Activated CD8-positive, alpha-beta memory T cell treated with anti-CD3 and anti-CD28 coated beads, Interleukin-2, amount 50 U/mL, for 1 hour (primary cell): ENCODE data around the gene FUBP3.

ENCODE experiments used
- DNase-seq: peaks from one replicate; pipeline ENCODE4 v3.0.0-alpha.2; 2020; ENCODE audit errors: extremely low read depth

Gene FUBP3, protein sequence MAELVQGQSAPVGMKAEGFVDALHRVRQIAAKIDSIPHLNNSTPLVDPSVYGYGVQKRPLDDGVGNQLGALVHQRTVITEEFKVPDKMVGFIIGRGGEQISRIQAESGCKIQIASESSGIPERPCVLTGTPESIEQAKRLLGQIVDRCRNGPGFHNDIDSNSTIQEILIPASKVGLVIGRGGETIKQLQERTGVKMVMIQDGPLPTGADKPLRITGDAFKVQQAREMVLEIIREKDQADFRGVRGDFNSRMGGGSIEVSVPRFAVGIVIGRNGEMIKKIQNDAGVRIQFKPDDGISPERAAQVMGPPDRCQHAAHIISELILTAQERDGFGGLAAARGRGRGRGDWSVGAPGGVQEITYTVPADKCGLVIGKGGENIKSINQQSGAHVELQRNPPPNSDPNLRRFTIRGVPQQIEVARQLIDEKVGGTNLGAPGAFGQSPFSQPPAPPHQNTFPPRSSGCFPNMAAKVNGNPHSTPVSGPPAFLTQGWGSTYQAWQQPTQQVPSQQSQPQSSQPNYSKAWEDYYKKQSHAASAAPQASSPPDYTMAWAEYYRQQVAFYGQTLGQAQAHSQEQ

DNA sequence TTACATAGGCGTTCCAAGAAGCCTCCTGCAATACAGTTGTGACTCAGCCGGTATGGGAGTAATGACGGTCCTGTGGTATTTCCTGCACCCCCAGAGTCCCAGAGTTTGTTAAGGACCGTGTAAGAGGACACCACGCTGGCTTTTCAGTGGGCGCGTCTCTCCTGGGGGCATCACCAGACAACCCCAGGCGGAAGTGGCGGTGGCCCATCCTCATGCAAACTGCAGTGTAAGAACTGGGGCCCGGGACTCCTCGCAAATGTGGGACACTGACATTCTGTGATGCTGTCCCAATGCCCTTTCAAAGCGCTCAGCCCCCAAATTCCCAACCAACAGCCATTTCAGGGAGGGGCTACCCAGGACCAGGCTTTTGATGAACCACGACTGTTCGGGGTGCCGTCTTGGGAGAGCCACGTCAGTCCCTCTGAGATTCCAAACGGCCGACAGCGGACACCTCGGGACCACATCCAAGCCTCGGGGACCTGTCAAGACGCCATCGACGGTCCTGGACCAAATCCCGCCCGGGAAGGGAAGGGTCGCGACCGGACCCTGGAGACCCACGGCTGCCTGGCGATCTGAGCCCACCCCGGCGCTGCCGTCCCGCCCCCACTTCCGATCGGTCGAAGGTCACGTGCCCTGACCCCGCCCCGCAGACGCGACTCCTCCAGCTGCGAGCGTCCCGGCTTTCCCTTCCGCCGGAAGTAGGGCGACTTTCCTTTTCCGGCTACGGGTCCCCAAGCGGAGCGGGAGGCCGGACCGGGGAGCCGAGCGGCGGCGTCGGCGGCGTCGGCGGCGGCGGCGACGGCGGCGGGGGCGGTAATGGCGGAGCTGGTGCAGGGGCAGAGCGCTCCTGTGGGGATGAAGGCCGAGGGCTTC lies at the start of gene FUBP3:
Gene FUBP3, plus strand, starts transcription at position 713 of the 873 bp plus-strand sequence. Its CDS starts 104 bp downstream, at position 817.
- peak; percentile 63 for DNase-seq

DNA sequence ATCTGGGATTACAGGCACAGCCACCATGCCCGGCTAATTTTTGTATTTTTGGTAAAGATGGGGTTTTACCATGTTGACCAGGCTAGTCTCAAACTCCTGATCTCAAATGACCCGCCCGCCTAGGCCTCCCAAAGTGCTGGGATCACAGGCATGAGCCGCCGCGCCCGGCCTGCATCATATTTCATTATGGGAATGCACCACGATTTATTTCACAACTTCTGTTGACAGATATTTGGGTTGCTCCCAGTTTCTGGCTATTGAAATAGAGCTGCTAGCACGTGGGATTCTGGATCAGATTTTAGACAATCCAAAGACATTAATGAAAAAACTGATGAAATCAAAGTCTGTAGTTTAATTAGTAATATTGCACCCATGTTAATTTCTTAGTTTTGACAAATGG lies 48.4 kb upstream of the FUBP3 start:
- DNase-seq, result no peak

DNA sequence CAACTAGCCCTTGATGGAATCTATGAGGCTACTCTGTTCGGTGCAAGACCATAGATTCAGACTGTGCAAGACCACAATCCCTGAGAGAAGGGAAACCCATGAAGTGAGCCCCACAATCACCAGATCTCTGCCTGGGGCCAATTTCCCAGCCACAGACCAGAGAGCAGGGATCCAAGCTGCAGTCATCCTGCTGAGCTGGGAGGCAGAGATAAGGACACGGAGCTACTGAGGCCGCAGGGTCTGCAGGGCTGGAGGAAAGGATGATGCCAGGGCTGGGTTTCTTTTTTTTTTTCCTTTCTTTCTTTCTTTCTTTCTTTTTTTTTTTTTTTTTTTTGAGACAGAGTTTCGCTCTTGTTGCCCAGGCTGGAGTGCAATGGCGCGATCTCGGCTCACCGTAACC lies 47.7 kb upstream of the FUBP3 start:
- DNase-seq, result no peak

DNA sequence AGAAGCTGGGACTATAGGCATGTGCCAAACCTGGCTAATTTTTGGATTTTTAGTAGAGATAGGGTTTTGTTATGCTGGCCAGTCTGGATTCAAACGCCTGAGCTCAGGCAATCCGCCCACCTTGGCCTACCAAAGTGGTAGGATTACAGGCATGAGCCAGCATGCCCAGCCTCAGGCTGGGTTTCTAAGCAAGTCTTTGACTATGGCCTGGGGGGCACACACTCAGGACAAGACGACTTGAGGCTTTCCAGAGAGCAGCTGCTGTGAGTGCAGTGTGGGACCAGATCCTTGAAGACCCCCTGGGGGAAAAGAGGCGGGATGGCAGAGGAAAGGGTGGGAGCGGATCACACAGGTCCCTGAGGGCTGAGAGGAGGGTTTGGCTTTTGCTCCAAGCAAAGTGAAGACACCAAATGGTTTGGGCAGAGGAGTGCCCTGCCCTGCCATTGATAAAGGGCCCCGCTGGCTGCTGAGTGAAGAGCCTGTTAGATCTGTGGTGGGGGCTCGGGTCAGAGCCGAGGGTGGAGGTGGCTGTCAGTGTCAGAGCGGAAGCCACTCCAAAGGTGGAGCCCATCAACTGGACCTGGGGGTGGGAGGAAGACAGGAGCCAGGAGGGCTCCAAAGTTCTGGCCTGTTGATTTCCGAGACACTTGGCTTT lies 46.8 kb upstream of the FUBP3 start:
- DNase-seq, result no peak

DNA sequence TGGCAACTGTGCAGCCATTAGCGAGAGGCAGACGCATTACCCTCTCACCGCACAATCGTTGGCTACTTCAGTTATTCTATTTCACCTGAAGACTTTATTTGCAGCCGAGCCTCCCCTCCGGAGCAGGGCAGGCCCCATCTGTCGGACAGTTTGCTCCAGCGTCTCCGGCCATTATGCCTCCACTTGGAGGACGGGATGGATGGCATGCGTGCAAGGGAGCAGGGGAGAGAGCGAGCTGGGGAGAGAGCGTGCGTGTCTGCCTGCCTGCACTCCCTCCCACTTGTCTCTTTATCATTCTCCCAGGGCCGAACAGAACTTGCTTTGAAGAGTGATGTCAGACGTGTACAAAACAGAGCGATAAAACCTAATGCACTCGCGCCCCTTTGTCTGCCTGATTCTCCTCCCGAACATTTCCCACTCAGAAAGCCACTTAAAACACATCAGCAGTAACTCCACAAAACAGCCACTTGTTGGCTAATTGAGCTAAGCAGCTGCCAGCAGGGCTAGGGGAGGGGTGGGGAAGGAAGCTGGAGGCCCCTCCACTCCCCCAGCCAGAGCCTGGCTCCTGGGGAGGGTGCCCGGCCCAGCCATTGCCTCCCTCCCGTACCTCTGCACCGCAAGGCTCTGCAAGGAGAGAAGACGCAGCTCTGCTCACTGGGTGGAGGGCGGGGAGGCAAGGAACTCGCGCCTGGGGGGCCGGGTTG lies 43.4 kb upstream of the FUBP3 start:
- DNase-seq, result no peak

DNA sequence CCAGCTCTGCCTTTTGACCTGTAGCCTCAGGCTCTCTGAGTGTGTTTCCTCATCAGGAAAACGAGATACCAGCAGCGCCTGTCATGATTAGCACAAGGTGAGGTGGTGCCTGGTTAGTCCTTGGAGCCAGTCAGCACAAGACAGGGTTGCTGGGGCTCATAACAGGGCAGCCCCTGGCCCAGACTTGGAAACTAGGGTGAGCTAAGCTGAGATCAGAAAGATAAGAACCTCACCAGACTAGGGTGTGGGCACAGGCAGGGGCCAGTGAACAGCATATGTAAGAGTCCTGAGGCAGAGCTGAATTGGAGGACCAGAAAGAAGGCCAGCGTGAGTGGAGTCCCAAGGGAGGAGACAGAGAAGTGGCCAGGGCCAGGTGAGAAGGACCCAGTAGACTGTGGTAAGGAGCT lies 42.7 kb upstream of the FUBP3 start:
- DNase-seq, result no peak

DNA sequence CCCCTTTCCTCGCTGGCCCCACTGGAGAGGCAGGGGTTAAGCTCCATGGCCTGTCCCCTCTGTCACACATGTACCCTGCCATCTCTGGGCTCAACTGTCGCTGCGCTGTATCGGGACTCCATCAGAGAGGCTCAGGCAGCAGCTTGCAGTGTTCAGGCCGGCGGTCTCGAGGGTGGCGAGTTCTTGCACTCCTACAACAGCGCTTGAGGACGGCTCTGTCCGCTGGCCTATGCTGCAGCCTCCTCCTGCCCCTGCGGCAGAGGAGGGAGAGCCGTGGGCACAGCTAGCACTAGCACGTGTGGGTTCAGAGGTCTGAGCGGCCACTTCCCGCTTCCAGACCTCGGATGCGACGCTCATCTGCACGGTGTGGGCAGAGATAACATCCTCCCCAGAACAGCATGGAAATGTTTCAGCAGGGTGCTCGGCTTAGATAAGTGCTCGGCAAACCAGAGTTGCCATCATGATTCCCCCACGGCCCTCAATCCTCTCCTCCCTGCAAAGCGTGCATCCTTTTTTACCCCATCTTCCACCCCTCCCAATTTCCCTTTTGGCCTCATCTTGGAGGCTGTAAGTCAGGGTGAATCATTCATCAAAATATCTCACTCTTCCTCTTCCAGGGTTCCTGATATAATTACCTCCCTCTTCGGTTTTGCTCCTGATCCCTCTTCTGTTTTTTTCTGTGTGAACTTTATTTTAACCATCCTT lies 41.9 kb upstream of the FUBP3 start:
- no peak for DNase-seq

DNA sequence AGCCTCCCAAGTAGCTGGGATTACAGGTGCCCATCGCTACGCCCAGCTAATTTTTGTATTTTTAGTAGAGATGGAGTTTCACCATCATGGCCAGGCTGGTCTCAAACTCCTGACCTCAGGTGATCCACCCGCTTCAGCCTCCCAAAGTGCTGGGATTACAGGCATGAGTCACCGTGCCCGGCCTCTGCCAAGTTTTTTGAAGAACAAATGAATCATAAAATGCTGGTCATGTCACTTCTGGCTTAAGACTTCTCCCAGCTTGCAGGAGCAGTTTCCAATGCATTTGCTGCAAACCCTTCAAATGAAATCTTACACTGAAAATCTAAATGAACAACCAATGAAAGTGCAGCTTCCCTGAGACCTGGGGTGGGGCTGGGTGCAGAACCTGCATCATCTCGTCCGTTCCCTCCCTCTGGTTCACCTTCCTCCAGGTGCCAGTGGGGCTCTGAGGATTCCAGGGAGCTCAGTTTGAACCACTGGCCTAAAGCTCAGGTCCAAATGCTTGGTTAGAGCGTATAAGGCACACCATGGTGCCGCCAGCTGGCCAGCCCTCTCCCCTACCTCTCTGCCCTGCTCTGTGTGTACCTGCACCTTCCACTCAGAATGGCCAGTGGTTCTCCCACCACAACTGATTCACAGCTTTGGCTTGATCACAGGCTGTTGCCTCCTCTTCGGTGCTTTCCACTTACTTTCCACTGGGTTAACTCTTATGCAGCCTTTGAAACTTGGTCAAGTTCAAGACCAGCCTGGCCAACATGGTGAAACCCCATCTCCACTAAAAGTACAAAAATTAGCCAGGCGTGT lies 39.8 kb upstream of the FUBP3 start:
- DNase-seq, result no peak

DNA sequence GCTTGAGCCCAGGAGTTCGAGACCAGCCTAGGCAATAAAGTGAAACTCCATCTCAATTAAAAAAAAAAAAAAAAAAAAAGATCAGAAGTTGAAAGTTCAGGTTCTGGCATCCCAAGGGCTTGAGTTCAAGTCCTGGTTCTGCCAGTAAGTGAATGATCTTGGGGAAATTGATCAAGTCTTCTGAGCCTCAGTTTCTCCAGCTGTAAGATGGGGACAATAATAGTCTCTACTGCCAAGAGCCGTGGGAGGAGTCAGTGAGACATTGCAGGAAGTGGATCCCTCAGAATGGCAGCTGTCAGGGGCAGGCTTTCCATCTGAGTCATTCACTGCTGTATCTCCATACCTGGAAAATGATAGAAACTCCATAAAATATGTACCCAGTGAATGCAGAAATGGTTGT lies 37.8 kb upstream of the FUBP3 start:
- DNase-seq, result no peak

DNA sequence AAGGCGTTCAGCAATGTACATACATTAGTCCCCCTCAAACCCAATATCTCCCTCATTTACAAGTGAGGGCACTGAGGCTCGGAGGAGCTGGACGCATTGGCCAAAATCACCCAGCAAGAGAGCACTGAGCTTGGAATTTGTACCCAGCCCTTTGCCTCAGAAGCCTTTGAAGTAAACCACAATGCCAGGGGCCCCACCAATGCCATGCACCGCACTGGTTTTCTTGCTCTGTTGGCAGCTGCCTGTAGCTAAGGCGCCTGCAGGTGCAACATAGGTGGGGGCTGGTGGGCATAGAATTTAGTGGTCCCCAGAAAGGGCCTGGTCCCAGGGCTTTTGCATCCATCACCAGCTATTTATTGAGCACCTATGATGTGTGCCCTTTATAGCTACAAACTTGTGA lies 37.3 kb upstream of the FUBP3 start:
- no peak for DNase-seq

DNA sequence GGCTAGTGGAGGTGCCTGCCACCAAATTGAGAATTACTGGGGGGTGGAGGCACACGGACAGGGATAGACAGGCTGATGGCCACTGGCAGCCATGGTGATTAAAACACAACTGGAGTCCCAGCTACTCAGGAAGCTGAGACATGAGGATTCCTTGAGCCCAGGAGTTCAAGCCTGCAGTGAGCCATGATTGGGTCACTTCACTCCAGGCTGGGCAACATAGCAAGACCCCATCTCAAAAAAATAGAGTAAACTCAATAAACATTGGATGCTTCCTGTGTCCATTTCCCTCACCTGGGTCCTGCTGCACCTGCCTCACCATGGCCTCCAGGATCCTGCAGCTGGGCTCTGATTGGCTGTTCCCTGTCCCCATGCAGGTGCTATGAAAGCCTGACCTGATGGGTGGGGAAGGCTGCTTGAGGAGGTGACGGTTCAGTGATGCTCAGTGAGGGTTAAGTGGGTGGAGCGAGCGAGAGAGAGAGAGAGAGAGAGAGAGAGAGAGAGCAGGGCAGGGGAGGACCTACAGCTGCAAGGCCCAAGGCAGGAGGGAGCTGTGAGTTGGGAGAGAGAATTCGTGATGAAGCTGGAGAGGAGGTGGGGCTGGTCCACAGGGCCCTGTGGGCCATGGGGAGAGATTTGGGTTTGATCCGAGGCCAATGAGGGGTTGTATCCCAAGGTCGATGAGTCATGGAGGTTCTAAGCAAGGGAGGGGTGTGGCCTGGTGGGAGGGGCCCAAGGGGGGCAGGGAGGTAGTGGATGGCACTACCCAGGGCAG lies 36.7 kb upstream of the FUBP3 start:
- no peak for DNase-seq

DNA sequence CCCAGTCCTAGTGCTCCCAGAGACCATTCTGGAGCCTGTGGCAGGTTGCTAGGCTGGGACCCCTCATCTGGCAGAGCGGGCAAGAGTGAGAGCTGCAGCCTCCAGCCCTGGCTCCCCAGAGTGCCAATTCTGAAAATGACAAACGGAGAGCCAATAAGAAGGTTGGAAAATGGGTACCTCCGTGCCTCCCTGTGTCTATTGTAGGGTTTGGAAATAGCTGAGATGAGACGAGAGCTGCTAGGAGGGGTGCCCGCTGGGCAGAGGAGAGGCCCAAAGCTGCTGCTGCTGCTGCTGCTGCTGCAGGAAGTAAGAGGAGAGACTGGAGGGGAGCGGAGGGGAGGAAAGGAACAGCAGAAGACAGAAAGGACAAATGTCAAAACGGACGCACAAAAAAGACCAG lies 36.0 kb upstream of the FUBP3 start:
- DNase-seq, result no peak

DNA sequence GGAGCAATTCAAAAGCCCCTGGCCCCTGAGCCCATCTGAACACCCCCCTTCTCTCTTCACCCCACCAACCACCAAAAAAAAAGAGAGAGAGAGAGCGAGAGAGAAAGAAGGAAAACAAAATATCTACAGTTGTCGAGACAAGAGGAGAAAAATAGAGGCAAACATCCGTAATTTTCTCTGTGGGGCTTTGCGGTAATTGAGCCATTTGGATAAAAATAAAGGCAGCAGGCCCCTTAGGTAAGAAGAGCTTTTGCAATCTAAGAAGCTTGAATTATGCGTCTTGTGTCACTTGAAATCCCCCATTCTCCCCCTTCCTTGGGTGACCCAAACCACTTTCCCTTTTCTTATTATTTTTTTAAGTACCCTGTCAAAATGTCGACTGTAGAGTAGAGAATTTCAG lies 35.5 kb upstream of the FUBP3 start:
- DNase-seq, result no peak

DNA sequence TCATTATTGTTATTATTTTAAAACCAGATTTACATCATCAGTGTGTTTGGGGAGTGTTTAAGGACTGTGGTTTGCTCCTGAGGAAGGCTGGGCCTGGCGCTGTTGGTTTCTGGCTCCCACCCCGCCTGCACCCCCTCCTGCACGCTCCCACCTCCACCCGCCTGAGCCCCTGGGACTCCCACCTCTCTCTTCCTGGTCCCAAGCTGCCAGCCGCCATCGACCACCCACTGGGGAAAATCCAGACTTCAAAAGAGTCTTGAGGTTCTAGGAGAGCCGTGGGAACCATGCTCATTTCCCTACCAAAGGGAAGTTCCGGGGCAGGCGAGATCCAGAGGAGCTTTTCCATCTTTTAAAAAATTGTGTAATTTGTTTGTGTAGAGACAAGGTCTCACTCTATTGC lies 35.0 kb upstream of the FUBP3 start:
- DNase-seq, result no peak

DNA sequence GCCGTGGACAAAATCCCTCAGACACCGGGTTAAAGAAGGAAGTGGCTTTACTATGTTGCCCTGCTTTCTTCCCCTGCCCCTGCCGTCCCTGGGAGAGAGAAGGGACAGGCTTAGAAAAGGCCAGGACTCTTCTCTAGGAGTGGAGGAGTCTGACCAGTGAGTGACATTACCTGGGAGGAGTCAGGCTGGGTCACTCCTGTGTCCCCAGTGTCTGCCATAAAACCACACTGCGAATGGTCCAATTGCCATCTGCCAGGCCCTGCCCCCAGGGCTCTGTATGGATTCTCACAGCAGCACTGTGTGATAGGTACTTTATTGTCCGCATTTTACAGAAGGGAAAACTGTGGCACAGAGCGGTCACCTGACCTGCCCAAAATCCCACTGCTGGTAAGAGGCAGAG lies 31.3 kb upstream of the FUBP3 start:
- DNase-seq, result no peak

DNA sequence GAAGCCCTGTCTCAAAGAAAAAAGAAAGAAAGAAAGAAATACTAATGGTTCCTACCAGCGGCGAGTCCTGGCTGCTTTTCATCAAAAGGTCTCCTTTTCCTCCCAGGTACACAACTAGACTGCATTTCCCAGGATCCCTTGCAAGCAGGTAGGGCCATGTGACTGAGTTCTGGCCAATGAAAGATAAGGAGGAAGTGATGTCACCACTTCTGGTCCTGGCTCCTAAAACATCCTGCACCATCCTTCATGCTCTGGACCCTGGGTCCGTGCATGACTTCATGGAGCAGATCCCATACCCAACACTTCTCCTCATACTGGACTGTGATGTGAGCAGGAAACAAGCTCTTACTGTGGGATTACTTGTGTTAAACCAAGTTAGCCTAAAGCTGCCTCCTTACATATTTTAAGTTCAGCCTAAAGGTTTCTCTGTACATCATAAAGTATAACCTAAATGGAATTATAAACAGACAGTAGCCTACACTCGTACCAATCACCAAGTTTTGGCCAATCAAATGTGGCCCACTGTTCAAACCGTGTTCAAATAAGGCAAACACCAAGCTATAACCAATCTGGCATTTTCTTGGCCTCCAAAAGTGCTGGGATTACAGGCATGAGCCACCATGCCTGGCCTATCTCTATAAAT lies 30.2 kb upstream of the FUBP3 start:
- DNase-seq, result no peak

DNA sequence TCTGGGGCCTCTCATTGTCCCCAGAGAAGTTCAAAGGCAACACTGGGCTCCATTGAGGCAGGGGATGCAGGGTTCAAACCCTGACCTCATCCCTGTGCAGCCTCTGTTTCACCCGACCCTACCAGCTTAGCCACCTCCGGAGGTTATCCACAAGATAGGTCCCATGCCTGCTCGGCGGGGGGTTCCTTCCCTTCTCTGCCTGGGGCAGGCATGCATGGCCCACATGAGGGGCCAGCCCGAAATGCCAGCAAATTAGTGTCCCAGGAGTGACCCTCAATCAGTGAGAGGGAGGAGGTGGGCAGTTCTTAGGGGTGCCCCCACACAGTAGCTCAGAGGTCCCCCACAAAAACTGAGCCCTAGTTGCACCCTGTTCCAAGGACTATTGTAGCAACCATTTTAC lies 24.8 kb upstream of the FUBP3 start:
- no peak for DNase-seq

DNA sequence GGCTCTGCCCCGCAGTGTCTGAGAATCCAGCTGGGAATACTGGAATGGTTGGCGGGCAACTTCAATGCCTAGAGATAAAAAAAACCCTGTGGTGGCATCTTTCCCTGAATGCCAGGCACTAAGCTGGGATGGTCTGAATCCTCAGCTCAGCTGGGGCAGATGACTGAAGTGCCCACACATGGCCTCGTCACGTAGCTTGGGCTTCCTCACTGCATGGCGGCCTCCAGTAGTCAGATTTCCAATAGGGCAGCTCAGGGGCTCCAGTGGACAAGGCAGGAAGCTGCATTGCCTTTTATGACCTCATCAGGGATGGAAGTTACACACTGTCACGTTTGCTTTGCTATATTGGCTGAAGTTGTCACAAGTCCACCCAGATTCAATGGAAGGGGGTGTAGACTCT lies 24.3 kb upstream of the FUBP3 start:
- no peak for DNase-seq

DNA sequence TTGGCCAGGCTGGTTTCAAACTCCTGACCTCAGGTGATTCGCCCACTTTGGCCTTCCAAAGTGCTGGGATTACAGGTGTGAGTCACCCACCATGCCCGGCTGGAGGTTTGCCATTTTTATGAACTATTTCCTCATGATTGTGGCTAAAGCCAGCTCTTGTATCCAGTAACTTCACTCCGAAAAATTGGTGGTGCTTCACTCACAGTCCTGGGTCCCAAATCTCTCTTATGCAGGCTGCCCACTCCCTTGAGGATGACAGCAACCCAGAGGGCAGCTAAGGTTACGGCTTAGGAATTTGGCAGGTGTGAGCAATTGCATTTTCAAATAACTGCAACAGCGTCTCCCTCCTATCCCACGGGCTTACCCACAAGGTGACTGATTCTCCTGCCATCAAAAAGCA lies 23.4 kb upstream of the FUBP3 start:
- no peak for DNase-seq
